Measurements from ENCODE around the gene MASP2.

- TF ChIP-seq, protein P1, sequence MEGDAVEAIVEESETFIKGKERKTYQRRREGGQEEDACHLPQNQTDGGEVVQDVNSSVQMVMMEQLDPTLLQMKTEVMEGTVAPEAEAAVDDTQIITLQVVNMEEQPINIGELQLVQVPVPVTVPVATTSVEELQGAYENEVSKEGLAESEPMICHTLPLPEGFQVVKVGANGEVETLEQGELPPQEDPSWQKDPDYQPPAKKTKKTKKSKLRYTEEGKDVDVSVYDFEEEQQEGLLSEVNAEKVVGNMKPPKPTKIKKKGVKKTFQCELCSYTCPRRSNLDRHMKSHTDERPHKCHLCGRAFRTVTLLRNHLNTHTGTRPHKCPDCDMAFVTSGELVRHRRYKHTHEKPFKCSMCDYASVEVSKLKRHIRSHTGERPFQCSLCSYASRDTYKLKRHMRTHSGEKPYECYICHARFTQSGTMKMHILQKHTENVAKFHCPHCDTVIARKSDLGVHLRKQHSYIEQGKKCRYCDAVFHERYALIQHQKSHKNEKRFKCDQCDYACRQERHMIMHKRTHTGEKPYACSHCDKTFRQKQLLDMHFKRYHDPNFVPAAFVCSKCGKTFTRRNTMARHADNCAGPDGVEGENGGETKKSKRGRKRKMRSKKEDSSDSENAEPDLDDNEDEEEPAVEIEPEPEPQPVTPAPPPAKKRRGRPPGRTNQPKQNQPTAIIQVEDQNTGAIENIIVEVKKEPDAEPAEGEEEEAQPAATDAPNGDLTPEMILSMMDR (IDR thresholded peaks at IDR 0.05): no peak
- no peak for TF ChIP-seq POLR2A (IDR thresholded peaks at IDR 0.05)
Measured at GRCh38 chr1:11044849-11045427, 2.1 kb downstream of the MASP2 start.
